WTC11 (cell line): ENCODE results near the gene ACVR2B. TPM values are rescaled to one million over a fixed set of nuclear protein-coding genes. Genes with fewer than 3 reads are reported as not detected.
A peak's percentile ranks its signal among the peaks of the same experiment; 100 is the strongest.

Experiments used
- ELF4 ChIP-seq: sonication (generic); formaldehyde crosslinking; IDR thresholded peaks from 2 replicates; pipeline ENCODE4 v1.8.1; 2022; ENCODE audit warnings: low read depth, mild to moderate bottlenecking, moderate library complexity, missing genetic modification reagents
- FOXK1 ChIP-seq: sonication (generic); formaldehyde crosslinking; IDR thresholded peaks from 2 replicates; pipeline ENCODE4 v1.8.0; 2022; ENCODE audit warnings: mild to moderate bottlenecking, moderate library complexity, missing genetic modification reagents
- GABPB1 ChIP-seq: sonication (generic); formaldehyde crosslinking; IDR thresholded peaks from 2 replicates; pipeline ENCODE4 v1.8.1; 2023; ENCODE audit warnings: mild to moderate bottlenecking, missing genetic modification reagents
- GRHL2 ChIP-seq: fragments of 250-450 bp; sonication (Bioruptor Pico); IDR thresholded peaks from 2 replicates; pipeline ENCODE4 v1.8.0; 2022; ENCODE audit warnings: mild to moderate bottlenecking, moderate library complexity; ENCODE audit not compliant: insufficient replicate concordance, severe bottlenecking
- GTF2I ChIP-seq: fragments of 250-450 bp; sonication (Bioruptor Pico); conservative IDR thresholded peaks from 2 replicates; pipeline ENCODE4 v1.4.0; 2021; ENCODE audit warnings: mild to moderate bottlenecking
- MYBL2 ChIP-seq: sonication (generic); formaldehyde crosslinking; IDR thresholded peaks from 2 replicates; pipeline ENCODE4 v1.8.1; 2023; ENCODE audit warnings: mild to moderate bottlenecking, moderate library complexity, missing genetic modification reagents
- NFYB ChIP-seq: sonication (generic); formaldehyde crosslinking; conservative IDR thresholded peaks from 2 replicates; pipeline ENCODE4 v1.8.0; 2022; ENCODE audit warnings: low read depth, missing genetic modification reagents
- NR1H2 ChIP-seq: sonication (generic); formaldehyde crosslinking; IDR thresholded peaks from 2 replicates; pipeline ENCODE4 v1.9.0; 2021; ENCODE audit warnings: mild to moderate bottlenecking, moderate library complexity, missing genetic modification reagents
- NR2C2 ChIP-seq: sonication (generic); formaldehyde crosslinking; IDR thresholded peaks from 2 replicates; pipeline ENCODE4 v1.8.0; 2022; ENCODE audit warnings: mild to moderate bottlenecking, missing genetic modification reagents
- NR3C1 ChIP-seq: sonication (generic); formaldehyde crosslinking; conservative IDR thresholded peaks from 2 replicates; pipeline ENCODE4 v1.8.1; 2023; ENCODE audit warnings: low read depth, mild to moderate bottlenecking, missing genetic modification reagents
- PRRX2 ChIP-seq: fragments of 250-450 bp; sonication (Bioruptor Pico); IDR thresholded peaks from 2 replicates; pipeline ENCODE4 v1.8.0; 2021; ENCODE audit warnings: mild to moderate bottlenecking
- SOX15 ChIP-seq: fragments of 250-450 bp; sonication (Bioruptor Pico); IDR thresholded peaks from 2 replicates; pipeline ENCODE4 v1.9.0; 2021; ENCODE audit warnings: mild to moderate bottlenecking
- TCF7 ChIP-seq: sonication (generic); formaldehyde crosslinking; IDR thresholded peaks from 2 replicates; pipeline ENCODE4 v1.8.0; 2022; ENCODE audit warnings: mild to moderate bottlenecking, low read depth, missing genetic modification reagents, moderate library complexity
- TP53 ChIP-seq: sonication (generic); formaldehyde crosslinking; IDR thresholded peaks from 2 replicates; pipeline ENCODE4 v1.8.1; 2023; ENCODE audit warnings: mild to moderate bottlenecking, missing genetic modification reagents
- ZNF263 ChIP-seq: sonication (generic); formaldehyde crosslinking; IDR thresholded peaks from 2 replicates; pipeline ENCODE4 v1.8.1; 2022; ENCODE audit warnings: low read depth, mild to moderate bottlenecking, moderate library complexity, missing genetic modification reagents
- ZNF423 ChIP-seq: fragments of 250-450 bp; sonication (Bioruptor Pico); IDR thresholded peaks from 2 replicates; pipeline ENCODE4 v2.1.2; 2022; ENCODE audit warnings: mild to moderate bottlenecking, moderate library complexity
- ZNF671 ChIP-seq: fragments of 250-450 bp; sonication (Bioruptor Pico); IDR thresholded peaks from 2 replicates; pipeline ENCODE4 v1.8.0; 2021; ENCODE audit warnings: mild to moderate bottlenecking
- total RNA-seq: library from RNA; stranded (reverse); gene quantifications from 3 replicates; pipeline ENCODE4 v1.2.3, GENCODE V29; 2021
- TF ChIP-seq, protein P1 (sequence below): sonication (generic); formaldehyde crosslinking; IDR thresholded peaks from 2 replicates; pipeline ENCODE4 v1.8.0; 2022; ENCODE audit warnings: mild to moderate bottlenecking, missing genetic modification reagents
- TF ChIP-seq, protein P2 (sequence below): sonication (generic); formaldehyde crosslinking; IDR thresholded peaks from 2 replicates; pipeline ENCODE4 v1.8.0; 2022; ENCODE audit warnings: mild to moderate bottlenecking, missing genetic modification reagents
- TF ChIP-seq, protein P3 (sequence below): sonication (generic); formaldehyde crosslinking; IDR thresholded peaks from 2 replicates; pipeline ENCODE4 v1.8.1; 2023; ENCODE audit warnings: mild to moderate bottlenecking, missing genetic modification reagents
- TF ChIP-seq, protein P4 (sequence below): sonication (generic); formaldehyde crosslinking; conservative IDR thresholded peaks from 2 replicates; pipeline ENCODE4 v1.8.1; 2022; ENCODE audit warnings: mild to moderate bottlenecking, missing genetic modification reagents
- TF ChIP-seq, protein P5 (sequence below): sonication (generic); formaldehyde crosslinking; IDR thresholded peaks from 2 replicates; pipeline ENCODE4 v1.8.1; 2023; ENCODE audit warnings: mild to moderate bottlenecking, moderate library complexity, missing genetic modification reagents
- TF ChIP-seq, protein P6 (sequence below): fragments of 250-450 bp; sonication (Bioruptor Pico); IDR thresholded peaks from 2 replicates; pipeline ENCODE4 v1.9.0; 2021; ENCODE audit warnings: mild to moderate bottlenecking
- TF ChIP-seq, protein P7 (sequence below): fragments of 250-450 bp; sonication (Bioruptor Pico); IDR thresholded peaks from 2 replicates; pipeline ENCODE4 v2.1.2; 2022; ENCODE audit warnings: mild to moderate bottlenecking, moderate library complexity
- TF ChIP-seq, protein P8 (sequence below): sonication (generic); formaldehyde crosslinking; IDR thresholded peaks from 2 replicates; pipeline ENCODE4 v1.8.0; 2023; ENCODE audit warnings: missing genetic modification reagents
- TF ChIP-seq, protein P9 (sequence below): sonication (generic); formaldehyde crosslinking; IDR thresholded peaks from 2 replicates; pipeline ENCODE4 v1.8.0; 2022; ENCODE audit warnings: missing genetic modification reagents
- TF ChIP-seq, protein P10 (sequence below): fragments of 250-450 bp; sonication (Bioruptor Pico); IDR thresholded peaks from 2 replicates; pipeline ENCODE4 v1.8.0; 2021; ENCODE audit warnings: mild to moderate bottlenecking

ACVR2B gene
- total RNA-seq, 1 experiment from 2014 or later: 104 TPM

DNA sequence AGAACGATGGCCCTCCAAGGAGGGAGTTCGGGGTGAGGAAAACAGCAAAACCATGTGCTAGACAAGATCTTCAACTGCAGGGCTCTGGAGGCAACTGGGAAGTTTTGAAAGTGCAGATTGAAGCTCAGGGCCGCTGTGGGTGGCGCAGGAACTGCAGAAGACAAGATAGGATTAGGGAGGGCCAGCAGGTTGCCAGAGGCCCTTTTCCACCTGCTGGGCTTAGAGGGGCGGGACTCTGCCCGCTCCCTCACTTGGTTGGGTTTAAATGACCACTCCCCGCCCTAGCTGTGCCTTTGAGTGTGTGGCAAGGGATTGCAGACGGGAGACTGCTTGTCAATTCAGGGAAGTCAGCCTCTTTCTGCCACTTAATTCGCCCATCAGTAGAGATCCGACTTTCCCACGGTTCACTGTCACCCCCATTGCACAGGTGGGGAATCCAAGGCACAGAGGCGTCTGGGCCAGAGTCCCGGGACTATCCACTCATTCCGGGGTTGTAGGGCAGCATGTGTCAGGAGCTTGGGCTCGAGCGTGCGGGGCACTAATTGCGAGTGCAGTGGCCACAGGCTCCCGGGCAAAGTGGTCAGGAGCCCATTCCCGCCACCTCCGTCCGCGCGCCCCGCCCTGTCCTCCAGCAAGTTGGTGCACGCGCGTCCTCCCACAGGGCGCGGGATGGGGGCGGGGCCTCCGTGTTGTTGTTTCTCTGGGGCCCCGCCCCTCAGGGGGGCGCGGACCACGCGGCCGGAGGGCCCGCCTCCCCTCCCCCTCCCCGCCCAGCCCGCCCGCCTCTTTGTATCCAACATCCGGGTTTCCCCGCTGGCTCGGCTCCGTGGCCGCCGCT lies at the start of gene ACVR2B (continued):
- TF ChIP-seq TCF7 (CRISPR knock-in tag): no peak
- TF ChIP-seq, protein P1, sequence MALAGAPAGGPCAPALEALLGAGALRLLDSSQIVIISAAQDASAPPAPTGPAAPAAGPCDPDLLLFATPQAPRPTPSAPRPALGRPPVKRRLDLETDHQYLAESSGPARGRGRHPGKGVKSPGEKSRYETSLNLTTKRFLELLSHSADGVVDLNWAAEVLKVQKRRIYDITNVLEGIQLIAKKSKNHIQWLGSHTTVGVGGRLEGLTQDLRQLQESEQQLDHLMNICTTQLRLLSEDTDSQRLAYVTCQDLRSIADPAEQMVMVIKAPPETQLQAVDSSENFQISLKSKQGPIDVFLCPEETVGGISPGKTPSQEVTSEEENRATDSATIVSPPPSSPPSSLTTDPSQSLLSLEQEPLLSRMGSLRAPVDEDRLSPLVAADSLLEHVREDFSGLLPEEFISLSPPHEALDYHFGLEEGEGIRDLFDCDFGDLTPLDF: no peak
- no peak for TF ChIP-seq ELF4 (CRISPR knock-in tag)
- TF ChIP-seq ZNF671 (CRISPR knock-in tag): no peak
- TF ChIP-seq, protein P2, sequence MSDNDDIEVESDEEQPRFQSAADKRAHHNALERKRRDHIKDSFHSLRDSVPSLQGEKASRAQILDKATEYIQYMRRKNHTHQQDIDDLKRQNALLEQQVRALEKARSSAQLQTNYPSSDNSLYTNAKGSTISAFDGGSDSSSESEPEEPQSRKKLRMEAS (CRISPR knock-in tag): peak; percentile 51; the same call in 1 of the 2 replicates
- no peak for TF ChIP-seq GRHL2
- TF ChIP-seq, protein P3, sequence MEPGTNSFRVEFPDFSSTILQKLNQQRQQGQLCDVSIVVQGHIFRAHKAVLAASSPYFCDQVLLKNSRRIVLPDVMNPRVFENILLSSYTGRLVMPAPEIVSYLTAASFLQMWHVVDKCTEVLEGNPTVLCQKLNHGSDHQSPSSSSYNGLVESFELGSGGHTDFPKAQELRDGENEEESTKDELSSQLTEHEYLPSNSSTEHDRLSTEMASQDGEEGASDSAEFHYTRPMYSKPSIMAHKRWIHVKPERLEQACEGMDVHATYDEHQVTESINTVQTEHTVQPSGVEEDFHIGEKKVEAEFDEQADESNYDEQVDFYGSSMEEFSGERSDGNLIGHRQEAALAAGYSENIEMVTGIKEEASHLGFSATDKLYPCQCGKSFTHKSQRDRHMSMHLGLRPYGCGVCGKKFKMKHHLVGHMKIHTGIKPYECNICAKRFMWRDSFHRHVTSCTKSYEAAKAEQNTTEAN (CRISPR knock-in tag): no peak
- no peak for TF ChIP-seq TP53 (CRISPR knock-in tag)
- TF ChIP-seq, protein P4, sequence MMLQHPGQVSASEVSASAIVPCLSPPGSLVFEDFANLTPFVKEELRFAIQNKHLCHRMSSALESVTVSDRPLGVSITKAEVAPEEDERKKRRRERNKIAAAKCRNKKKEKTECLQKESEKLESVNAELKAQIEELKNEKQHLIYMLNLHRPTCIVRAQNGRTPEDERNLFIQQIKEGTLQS (CRISPR knock-in tag): no peak
- 0 out of 2 replicates have a peak, but pooled peaks have one; percentile 5 for TF ChIP-seq GTF2I (CRISPR knock-in tag)
- no peak for TF ChIP-seq ZNF263 (CRISPR knock-in tag)
- TF ChIP-seq FOXK1 (CRISPR knock-in tag): peak; percentile 95
- no peak for TF ChIP-seq PRRX2
- TF ChIP-seq NR3C1 (CRISPR knock-in tag): no peak
- TF ChIP-seq NFYB: no peak
- TF ChIP-seq, protein P5, sequence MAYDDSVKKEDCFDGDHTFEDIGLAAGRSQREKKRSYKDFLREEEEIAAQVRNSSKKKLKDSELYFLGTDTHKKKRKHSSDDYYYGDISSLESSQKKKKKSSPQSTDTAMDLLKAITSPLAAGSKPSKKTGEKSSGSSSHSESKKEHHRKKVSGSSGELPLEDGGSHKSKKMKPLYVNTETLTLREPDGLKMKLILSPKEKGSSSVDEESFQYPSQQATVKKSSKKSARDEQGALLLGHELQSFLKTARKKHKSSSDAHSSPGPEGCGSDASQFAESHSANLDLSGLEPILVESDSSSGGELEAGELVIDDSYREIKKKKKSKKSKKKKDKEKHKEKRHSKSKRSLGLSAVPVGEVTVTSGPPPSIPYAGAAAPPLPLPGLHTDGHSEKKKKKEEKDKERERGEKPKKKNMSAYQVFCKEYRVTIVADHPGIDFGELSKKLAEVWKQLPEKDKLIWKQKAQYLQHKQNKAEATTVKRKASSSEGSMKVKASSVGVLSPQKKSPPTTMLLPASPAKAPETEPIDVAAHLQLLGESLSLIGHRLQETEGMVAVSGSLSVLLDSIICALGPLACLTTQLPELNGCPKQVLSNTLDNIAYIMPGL (CRISPR knock-in tag): no peak
- TF ChIP-seq, protein P6, sequence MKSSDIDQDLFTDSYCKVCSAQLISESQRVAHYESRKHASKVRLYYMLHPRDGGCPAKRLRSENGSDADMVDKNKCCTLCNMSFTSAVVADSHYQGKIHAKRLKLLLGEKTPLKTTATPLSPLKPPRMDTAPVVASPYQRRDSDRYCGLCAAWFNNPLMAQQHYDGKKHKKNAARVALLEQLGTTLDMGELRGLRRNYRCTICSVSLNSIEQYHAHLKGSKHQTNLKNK (CRISPR knock-in tag): no peak
- no peak for TF ChIP-seq NR1H2 (CRISPR knock-in tag)
- no peak for TF ChIP-seq MYBL2 (CRISPR knock-in tag)
- TF ChIP-seq, protein P7, sequence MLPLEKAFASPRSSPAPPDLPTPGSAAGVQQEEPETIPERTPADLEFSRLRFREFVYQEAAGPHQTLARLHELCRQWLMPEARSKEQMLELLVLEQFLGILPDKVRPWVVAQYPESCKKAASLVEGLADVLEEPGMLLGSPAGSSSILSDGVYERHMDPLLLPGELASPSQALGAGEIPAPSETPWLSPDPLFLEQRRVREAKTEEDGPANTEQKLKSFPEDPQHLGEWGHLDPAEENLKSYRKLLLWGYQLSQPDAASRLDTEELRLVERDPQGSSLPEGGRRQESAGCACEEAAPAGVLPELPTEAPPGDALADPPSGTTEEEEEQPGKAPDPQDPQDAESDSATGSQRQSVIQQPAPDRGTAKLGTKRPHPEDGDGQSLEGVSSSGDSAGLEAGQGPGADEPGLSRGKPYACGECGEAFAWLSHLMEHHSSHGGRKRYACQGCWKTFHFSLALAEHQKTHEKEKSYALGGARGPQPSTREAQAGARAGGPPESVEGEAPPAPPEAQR (CRISPR knock-in tag): no peak
- TF ChIP-seq ZNF423 (CRISPR knock-in tag): 0 out of 2 replicates have a peak, but pooled peaks have one; percentile 55
- TF ChIP-seq, protein P8, sequence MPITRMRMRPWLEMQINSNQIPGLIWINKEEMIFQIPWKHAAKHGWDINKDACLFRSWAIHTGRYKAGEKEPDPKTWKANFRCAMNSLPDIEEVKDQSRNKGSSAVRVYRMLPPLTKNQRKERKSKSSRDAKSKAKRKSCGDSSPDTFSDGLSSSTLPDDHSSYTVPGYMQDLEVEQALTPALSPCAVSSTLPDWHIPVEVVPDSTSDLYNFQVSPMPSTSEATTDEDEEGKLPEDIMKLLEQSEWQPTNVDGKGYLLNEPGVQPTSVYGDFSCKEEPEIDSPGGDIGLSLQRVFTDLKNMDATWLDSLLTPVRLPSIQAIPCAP: no peak
- TF ChIP-seq, protein P9, sequence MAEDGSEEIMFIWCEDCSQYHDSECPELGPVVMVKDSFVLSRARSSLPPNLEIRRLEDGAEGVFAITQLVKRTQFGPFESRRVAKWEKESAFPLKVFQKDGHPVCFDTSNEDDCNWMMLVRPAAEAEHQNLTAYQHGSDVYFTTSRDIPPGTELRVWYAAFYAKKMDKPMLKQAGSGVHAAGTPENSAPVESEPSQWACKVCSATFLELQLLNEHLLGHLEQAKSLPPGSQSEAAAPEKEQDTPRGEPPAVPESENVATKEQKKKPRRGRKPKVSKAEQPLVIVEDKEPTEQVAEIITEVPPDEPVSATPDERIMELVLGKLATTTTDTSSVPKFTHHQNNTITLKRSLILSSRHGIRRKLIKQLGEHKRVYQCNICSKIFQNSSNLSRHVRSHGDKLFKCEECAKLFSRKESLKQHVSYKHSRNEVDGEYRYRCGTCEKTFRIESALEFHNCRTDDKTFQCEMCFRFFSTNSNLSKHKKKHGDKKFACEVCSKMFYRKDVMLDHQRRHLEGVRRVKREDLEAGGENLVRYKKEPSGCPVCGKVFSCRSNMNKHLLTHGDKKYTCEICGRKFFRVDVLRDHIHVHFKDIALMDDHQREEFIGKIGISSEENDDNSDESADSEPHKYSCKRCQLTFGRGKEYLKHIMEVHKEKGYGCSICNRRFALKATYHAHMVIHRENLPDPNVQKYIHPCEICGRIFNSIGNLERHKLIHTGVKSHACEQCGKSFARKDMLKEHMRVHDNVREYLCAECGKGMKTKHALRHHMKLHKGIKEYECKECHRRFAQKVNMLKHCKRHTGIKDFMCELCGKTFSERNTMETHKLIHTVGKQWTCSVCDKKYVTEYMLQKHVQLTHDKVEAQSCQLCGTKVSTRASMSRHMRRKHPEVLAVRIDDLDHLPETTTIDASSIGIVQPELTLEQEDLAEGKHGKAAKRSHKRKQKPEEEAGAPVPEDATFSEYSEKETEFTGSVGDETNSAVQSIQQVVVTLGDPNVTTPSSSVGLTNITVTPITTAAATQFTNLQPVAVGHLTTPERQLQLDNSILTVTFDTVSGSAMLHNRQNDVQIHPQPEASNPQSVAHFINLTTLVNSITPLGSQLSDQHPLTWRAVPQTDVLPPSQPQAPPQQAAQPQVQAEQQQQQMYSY (CRISPR knock-in tag): no peak
- TF ChIP-seq GABPB1 (CRISPR knock-in tag): 0 out of 2 replicates have a peak, but pooled peaks have one; percentile 9
- TF ChIP-seq, protein P10, sequence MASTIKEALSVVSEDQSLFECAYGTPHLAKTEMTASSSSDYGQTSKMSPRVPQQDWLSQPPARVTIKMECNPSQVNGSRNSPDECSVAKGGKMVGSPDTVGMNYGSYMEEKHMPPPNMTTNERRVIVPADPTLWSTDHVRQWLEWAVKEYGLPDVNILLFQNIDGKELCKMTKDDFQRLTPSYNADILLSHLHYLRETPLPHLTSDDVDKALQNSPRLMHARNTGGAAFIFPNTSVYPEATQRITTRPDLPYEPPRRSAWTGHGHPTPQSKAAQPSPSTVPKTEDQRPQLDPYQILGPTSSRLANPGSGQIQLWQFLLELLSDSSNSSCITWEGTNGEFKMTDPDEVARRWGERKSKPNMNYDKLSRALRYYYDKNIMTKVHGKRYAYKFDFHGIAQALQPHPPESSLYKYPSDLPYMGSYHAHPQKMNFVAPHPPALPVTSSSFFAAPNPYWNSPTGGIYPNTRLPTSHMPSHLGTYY (CRISPR knock-in tag): no peak
- TF ChIP-seq SOX15 (CRISPR knock-in tag): no peak
- TF ChIP-seq NR2C2 (CRISPR knock-in tag): no peak
